A549 (cell line): Measurements from ENCODE around the gene ZNF865. TPM values are rescaled to one million over a fixed set of nuclear protein-coding genes. Genes with fewer than 3 reads are reported as not detected.

Experiments used
- ATAC-seq, 2 experiments: fragments of 200-7000 bp in 1 of 2; fragments of >200 bp in 1 of 2; cut with Nextera tagmentation in 1 of 2; cut with Tn5 transposase in 1 of 2; 3 replicates each; pipeline versions ENCODE4 v1.8.0 to v1.9.1; 2018 to 2020; ENCODE audit warnings: mild to moderate bottlenecking in 1 of 2, moderate library complexity in 1 of 2
- CTCF ChIA-PET: fragments of 300-600 bp; sonication (Branson Sonifier 250); formaldehyde crosslinking; extraction: SDS; loops from one replicate; lab custom pipeline; 2021; ENCODE audit warnings: antibody characterized with exemption, inconsistent platforms; lab: Yijun Ruan, JAX
- POLR2A ChIA-PET: fragments of 350-600 bp; formaldehyde crosslinking; extraction: SDS; loops from one replicate; lab custom pipeline; 2021; ENCODE audit warnings: antibody characterized with exemption, inconsistent platforms; lab: Yijun Ruan, JAX
- DNase-seq, 2 experiments: peaks; one replicate each; pipeline versions ENCODE4 v3.0.0 to v3.0.0-alpha.2; 2011 to 2016; ENCODE audit warnings: low read depth in 1 of 2, low spot score in 1 of 2
- FAIRE-seq: peaks from 2 replicates; lab custom pipeline; 2011; peaks lifted over from hg19 to GRCh38; lab: Jason Lieb, UNC
- H3K27ac ChIP-seq, 2 experiments: fragments of >200 bp; sonication (Bioruptor Twin); formaldehyde crosslinking; 3 replicates each; pipeline ENCODE4 v1.5.1; 2016 to 2017
- H3K4me1 ChIP-seq: fragments of >200 bp; sonication (Bioruptor Twin); formaldehyde crosslinking; 3 replicates; pipeline ENCODE4 v1.6.1; 2016
- H3K4me2 ChIP-seq: fragments of >200 bp; sonication (Bioruptor Twin); formaldehyde crosslinking; 3 replicates; pipeline ENCODE4 v1.6.1; 2016
- H3K4me3 ChIP-seq: fragments of >200 bp; sonication (Bioruptor Twin); formaldehyde crosslinking; 3 replicates; pipeline ENCODE4 v1.5.1; 2016
- H3K9me3 ChIP-seq: fragments of >200 bp; sonication (Bioruptor Twin); formaldehyde crosslinking; 3 replicates; pipeline ENCODE4 v1.6.1; 2016
- CEBPB ChIP-seq, 2 experiments: fragments of >200 bp in 1 of 2; sonication (Bioruptor Twin) in 1 of 2; formaldehyde crosslinking in 1 of 2; IDR thresholded peaks; 2 replicates each; pipeline ENCODE4 v1.6.1; 2012 to 2016
- CHD2 ChIP-seq: fragments of 150-350 bp; IDR thresholded peaks from 2 replicates; pipeline ENCODE4 v1.6.1; 2014; ENCODE audit warnings: low read length; ENCODE audit not compliant: partially characterized antibody
- FOSB ChIP-seq: fragments of 250-450 bp; sonication (Bioruptor Pico); IDR thresholded peaks from 2 replicates; pipeline ENCODE4 v1.5.0; 2020; ENCODE audit warnings: mild to moderate bottlenecking, moderate library complexity
- FOSL2 ChIP-seq, 2 experiments: fragments of 450-650 bp in 1 of 2; fragments of >200 bp in 1 of 2; sonication (Bioruptor Twin) in 1 of 2; formaldehyde crosslinking; IDR thresholded peaks; 2 replicates each; pipeline versions ENCODE4 v1.5.0 to v1.6.1; 2016 to 2020; ENCODE audit warnings: mild to moderate bottlenecking in 1 of 2, moderate library complexity in 1 of 2
- FOXS1 ChIP-seq: fragments of 250-450 bp; sonication (Bioruptor Pico); IDR thresholded peaks from 2 replicates; pipeline ENCODE4 v1.5.0; 2020; ENCODE audit warnings: mild to moderate bottlenecking, moderate library complexity
- GATA3 ChIP-seq: IDR thresholded peaks from 2 replicates; pipeline ENCODE4 v1.6.1; 2012; ENCODE audit warnings: borderline replicate concordance
- HEYL ChIP-seq: fragments of 250-450 bp; sonication (Bioruptor Pico); IDR thresholded peaks from 2 replicates; pipeline ENCODE4 v1.8.0; 2021; ENCODE audit warnings: mild to moderate bottlenecking, moderate library complexity
- HOXA7 ChIP-seq: fragments of 250-450 bp; sonication (Bioruptor Pico); IDR thresholded peaks from 2 replicates; pipeline ENCODE4 v1.5.0; 2020; ENCODE audit warnings: mild to moderate bottlenecking, moderate library complexity
- JUN ChIP-seq, 2 experiments: fragments of >200 bp; sonication (Bioruptor Twin); formaldehyde crosslinking; IDR thresholded peaks; 2 replicates in 1 of 2; 3 replicates in 1 of 2; pipeline ENCODE4 v1.6.1; 2016 to 2017
- KDM1A ChIP-seq: fragments of 200-600 bp; sonication (generic); IDR thresholded peaks from 2 replicates; pipeline ENCODE4 v1.6.1; 2016; ENCODE audit warnings: low read depth, mild to moderate bottlenecking
- KDM5A ChIP-seq: fragments of 200-600 bp; sonication (generic); IDR thresholded peaks from 2 replicates; pipeline ENCODE4 v1.6.1; 2016; ENCODE audit warnings: antibody characterized with exemption, mild to moderate bottlenecking
- MAFK ChIP-seq: fragments of 450-650 bp; IDR thresholded peaks from 2 replicates; pipeline ENCODE4 v1.6.1; 2014; ENCODE audit not compliant: partially characterized antibody
- MYC ChIP-seq: IDR thresholded peaks from 2 replicates; pipeline ENCODE4 v1.6.1; 2012; ENCODE audit warnings: mild to moderate bottlenecking, inconsistent platforms, low read length, improper control_type of control experiment, borderline replicate concordance
- NR3C1 ChIP-seq: fragments of >200 bp; sonication (Bioruptor Twin); formaldehyde crosslinking; IDR thresholded peaks from 3 replicates; pipeline ENCODE4 v1.6.1; 2017
- POLR2A ChIP-seq: IDR thresholded peaks from 2 replicates; pipeline ENCODE4 v1.6.1; 2012; ENCODE audit warnings: mild to moderate bottlenecking, low read length
- RAD21 ChIP-seq, 2 experiments: fragments of >200 bp in 1 of 2; sonication (Bioruptor Twin) in 1 of 2; formaldehyde crosslinking in 1 of 2; IDR thresholded peaks in 1 of 2; conservative IDR thresholded peaks in 1 of 2; 2 replicates in 1 of 2; 3 replicates in 1 of 2; pipeline ENCODE4 v1.6.1; 2012 to 2018; ENCODE audit warnings: inconsistent platforms in 1 of 2
- SMC3 ChIP-seq: fragments of >200 bp; sonication (Bioruptor Twin); formaldehyde crosslinking; IDR thresholded peaks from 3 replicates; pipeline ENCODE4 v1.6.1; 2018; ENCODE audit warnings: inconsistent platforms
- SREBF2 ChIP-seq: fragments of 450-650 bp; IDR thresholded peaks from 2 replicates; pipeline ENCODE4 v1.6.1; 2014; ENCODE audit warnings: mild to moderate bottlenecking, moderate library complexity
- ZFP36 ChIP-seq: fragments of 450-650 bp; IDR thresholded peaks from 2 replicates; pipeline ENCODE4 v1.6.1; 2014; ENCODE audit warnings: borderline replicate concordance; ENCODE audit not compliant: partially characterized antibody
- ZNF302 ChIP-seq: fragments of 250-450 bp; sonication (Bioruptor Pico); IDR thresholded peaks from 2 replicates; pipeline ENCODE4 v1.9.0; 2021; ENCODE audit warnings: inconsistent platforms, mild to moderate bottlenecking, moderate library complexity
- ZSCAN20 ChIP-seq: fragments of 250-450 bp; sonication (Bioruptor Pico); IDR thresholded peaks from 2 replicates; pipeline ENCODE4 v1.8.0; 2022; ENCODE audit warnings: mild to moderate bottlenecking, moderate library complexity
- WGBS: methylation state at CpG from one replicate; pipeline ENCODE4 v1.1.6; 2017; ENCODE audit errors: missing lambda C conversion rate; 5-methylcytosine and 5-hydroxymethylcytosine counted together
- polyA plus RNA-seq, 4 experiments: library from polyadenylated mRNA; depleted of rRNA in 3 of 4; stranded (reverse); fragments of >200 nt; fragmentation: RNase III in 1 of 4; extraction: RNeasy Plus Mini Kit Qiagen cat#74134 plus additional on column Dnase treatment in 1 of 4; gene quantifications; 2 replicates in 3 of 4; 3 replicates in 1 of 4; pipeline ENCODE4 v1.2.3, GENCODE V29; 2011 to 2017
- TF ChIP-seq, protein P1 (sequence below): IDR thresholded peaks from 2 replicates; pipeline ENCODE4 v1.6.1; 2012; ENCODE audit warnings: low read depth, borderline replicate concordance
- TF ChIP-seq, protein P2 (sequence below): fragments of 200-600 bp; sonication (generic); IDR thresholded peaks from 2 replicates; pipeline ENCODE4 v1.6.1; 2016; ENCODE audit warnings: antibody characterized with exemption, mild to moderate bottlenecking, moderate library complexity
- TF ChIP-seq, protein P3 (sequence below): fragments of 250-450 bp; sonication (Bioruptor Pico); IDR thresholded peaks from 2 replicates; pipeline ENCODE4 v1.5.0; 2021; ENCODE audit warnings: mild to moderate bottlenecking, moderate library complexity, borderline replicate concordance
- TF ChIP-seq, protein P4 (sequence below): fragments of >200 bp; sonication (Bioruptor Twin); formaldehyde crosslinking; IDR thresholded peaks from 3 replicates; pipeline ENCODE4 v1.6.1; 2016
- TF ChIP-seq, protein P5 (sequence below): fragments of >200 bp; sonication (Bioruptor Twin); formaldehyde crosslinking; IDR thresholded peaks from 2 replicates; pipeline ENCODE4 v1.6.1; 2016
- TF ChIP-seq, protein P6 (sequence below): fragments of 250-450 bp; sonication (Bioruptor Pico); IDR thresholded peaks from 2 replicates; pipeline ENCODE4 v1.5.0; 2020; ENCODE audit warnings: low read depth, mild to moderate bottlenecking, moderate library complexity
- TF ChIP-seq, protein P7 (sequence below): IDR thresholded peaks from 2 replicates; pipeline ENCODE4 v1.6.1; 2012
- TF ChIP-seq, protein P8 (sequence below): IDR thresholded peaks from 2 replicates; pipeline ENCODE4 v1.6.1; 2012

ZNF865 gene
- polyA plus RNA-seq, 2 of the 4 experiments (the other 2 are of a cell fraction): 2.1 to 7.9 TPM

DNA sequence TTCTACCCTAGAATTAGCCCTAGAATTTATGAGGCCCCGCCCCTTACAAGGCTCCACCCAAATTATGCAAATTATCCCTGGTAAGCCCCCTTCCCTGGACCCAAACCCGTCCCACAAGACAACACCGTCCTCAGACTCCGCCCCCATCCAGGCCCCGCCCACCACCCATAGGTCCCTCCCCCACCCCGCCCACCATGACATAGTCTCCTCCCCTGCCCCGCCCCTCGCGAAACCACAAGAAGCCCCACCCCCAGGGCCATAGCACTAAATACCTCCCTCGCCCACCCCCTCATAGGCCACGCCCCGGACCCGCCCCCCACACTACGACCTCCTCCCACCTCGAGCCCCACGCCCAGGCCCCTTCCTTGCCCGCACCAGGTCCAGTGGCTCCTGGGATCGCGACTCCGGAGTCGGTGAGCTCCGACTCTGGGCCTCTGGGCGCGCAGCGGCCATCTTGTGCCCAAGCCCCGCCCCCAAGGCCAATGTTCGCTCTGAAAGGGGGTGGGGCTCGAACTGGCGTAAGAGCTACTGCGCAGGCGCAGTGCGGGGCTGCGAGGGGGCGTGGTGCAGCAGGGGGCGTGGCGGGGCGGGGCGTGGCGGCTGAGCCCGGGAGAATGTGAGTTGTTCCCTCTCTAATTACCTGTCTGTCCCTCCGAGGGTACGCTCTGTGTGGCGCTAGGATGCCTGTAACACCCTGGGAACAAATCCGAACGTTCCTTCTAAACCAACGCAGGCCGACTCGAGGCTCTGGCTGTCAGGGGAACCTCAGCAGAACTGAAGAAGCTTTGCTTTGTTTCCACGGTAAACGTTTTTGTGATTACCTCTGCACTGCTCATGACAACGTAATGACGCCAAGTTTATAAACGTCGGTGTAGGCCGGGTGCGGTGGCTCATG, 18.9 kb downstream of the ZNF865 start, which contains the start of gene ZNF784:
TSS of gene ZNF784 (minus strand) at position 458 of the 895 bp plus-strand sequence. CDS start at position 453, 5 bp downstream.
- peak; percentile 89 to 96 for DNase-seq
- ChIA-PET CTCF (interaction anchor here (0.6 to 24.9 kb wide), 11 partner anchors 8 to 536 kb away, joined by 3 to 363 read pairs (median 4); partner anchors contain the start of gene ZNF865), POLR2A (interaction anchor here (0.6 to 3.4 kb wide), 26 partner anchors 9 to 470 kb away, joined by 3 to 33 read pairs (median 5); partner anchors contain the start of genes CCDC106, DNAAF3, FIZ1 and SSC5D)
- Histone ChIP-seq H3K4me2 (peak within 1 kb of the TSS; percentile 92), H3K4me3 (peak within 1 kb of the TSS; percentile 48), H3K4me1 (0 out of 3 replicates have a peak, but pooled peaks cover 7% of the 10 kb centered on the region), H3K9me3 (no peaks in the 10 kb centered on the region), H3K27ac (peak within 1 kb of the TSS; percentile 89 to 93)
- no peak for FAIRE-seq
- under 1% methylated on average over 31 of the region's 56 CpGs for WGBS
- ATAC-seq: peak; percentile 74 to 82
- TF ChIP-seq ZSCAN20 (CRISPR knock-in tag): no peak
- TF ChIP-seq, protein P1, sequence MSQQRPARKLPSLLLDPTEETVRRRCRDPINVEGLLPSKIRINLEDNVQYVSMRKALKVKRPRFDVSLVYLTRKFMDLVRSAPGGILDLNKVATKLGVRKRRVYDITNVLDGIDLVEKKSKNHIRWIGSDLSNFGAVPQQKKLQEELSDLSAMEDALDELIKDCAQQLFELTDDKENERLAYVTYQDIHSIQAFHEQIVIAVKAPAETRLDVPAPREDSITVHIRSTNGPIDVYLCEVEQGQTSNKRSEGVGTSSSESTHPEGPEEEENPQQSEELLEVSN: no peak
- peak; percentile 45 for TF ChIP-seq CHD2
- TF ChIP-seq SREBF2: no peak
- 0 out of 2 replicates have a peak, but pooled peaks have one; percentile 17 for TF ChIP-seq ZNF302 (CRISPR knock-in tag)
- TF ChIP-seq KDM1A: no peak
- no peak for TF ChIP-seq FOSL2 (IDR thresholded peaks at IDR 0.05)
- TF ChIP-seq FOSL2 (CRISPR knock-in tag; IDR thresholded peaks at IDR 0.05): no peak
- TF ChIP-seq RAD21 (conservative IDR thresholded peaks at IDR 0.05 in 1 of 2, IDR thresholded peaks at IDR 0.05 in 1 of 2): no peak
- TF ChIP-seq, protein P2, sequence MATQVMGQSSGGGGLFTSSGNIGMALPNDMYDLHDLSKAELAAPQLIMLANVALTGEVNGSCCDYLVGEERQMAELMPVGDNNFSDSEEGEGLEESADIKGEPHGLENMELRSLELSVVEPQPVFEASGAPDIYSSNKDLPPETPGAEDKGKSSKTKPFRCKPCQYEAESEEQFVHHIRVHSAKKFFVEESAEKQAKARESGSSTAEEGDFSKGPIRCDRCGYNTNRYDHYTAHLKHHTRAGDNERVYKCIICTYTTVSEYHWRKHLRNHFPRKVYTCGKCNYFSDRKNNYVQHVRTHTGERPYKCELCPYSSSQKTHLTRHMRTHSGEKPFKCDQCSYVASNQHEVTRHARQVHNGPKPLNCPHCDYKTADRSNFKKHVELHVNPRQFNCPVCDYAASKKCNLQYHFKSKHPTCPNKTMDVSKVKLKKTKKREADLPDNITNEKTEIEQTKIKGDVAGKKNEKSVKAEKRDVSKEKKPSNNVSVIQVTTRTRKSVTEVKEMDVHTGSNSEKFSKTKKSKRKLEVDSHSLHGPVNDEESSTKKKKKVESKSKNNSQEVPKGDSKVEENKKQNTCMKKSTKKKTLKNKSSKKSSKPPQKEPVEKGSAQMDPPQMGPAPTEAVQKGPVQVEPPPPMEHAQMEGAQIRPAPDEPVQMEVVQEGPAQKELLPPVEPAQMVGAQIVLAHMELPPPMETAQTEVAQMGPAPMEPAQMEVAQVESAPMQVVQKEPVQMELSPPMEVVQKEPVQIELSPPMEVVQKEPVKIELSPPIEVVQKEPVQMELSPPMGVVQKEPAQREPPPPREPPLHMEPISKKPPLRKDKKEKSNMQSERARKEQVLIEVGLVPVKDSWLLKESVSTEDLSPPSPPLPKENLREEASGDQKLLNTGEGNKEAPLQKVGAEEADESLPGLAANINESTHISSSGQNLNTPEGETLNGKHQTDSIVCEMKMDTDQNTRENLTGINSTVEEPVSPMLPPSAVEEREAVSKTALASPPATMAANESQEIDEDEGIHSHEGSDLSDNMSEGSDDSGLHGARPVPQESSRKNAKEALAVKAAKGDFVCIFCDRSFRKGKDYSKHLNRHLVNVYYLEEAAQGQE: no peak
- 0 out of 3 replicates have a peak, but pooled peaks have one; percentile 5 for TF ChIP-seq SMC3
- TF ChIP-seq ZFP36: no peak
- no peak; the same call in 1 of the 2 replicates for TF ChIP-seq MYC
- TF ChIP-seq NR3C1: no peak
- peak in 1 of 2 experiments; percentile 89; a peak in 3 of 5 replicates for TF ChIP-seq JUN (IDR thresholded peaks at IDR 0.05)
- TF ChIP-seq KDM5A: no peak
- no peak for TF ChIP-seq MAFK
- TF ChIP-seq HOXA7 (CRISPR knock-in tag): no peak
- TF ChIP-seq, protein P3, sequence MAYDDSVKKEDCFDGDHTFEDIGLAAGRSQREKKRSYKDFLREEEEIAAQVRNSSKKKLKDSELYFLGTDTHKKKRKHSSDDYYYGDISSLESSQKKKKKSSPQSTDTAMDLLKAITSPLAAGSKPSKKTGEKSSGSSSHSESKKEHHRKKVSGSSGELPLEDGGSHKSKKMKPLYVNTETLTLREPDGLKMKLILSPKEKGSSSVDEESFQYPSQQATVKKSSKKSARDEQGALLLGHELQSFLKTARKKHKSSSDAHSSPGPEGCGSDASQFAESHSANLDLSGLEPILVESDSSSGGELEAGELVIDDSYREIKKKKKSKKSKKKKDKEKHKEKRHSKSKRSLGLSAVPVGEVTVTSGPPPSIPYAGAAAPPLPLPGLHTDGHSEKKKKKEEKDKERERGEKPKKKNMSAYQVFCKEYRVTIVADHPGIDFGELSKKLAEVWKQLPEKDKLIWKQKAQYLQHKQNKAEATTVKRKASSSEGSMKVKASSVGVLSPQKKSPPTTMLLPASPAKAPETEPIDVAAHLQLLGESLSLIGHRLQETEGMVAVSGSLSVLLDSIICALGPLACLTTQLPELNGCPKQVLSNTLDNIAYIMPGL (CRISPR knock-in tag): no peak
- TF ChIP-seq, protein P4, sequence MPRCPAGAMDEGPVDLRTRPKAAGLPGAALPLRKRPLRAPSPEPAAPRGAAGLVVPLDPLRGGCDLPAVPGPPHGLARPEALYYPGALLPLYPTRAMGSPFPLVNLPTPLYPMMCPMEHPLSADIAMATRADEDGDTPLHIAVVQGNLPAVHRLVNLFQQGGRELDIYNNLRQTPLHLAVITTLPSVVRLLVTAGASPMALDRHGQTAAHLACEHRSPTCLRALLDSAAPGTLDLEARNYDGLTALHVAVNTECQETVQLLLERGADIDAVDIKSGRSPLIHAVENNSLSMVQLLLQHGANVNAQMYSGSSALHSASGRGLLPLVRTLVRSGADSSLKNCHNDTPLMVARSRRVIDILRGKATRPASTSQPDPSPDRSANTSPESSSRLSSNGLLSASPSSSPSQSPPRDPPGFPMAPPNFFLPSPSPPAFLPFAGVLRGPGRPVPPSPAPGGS: 0 out of 3 replicates have a peak, but pooled peaks have one; percentile 56
- TF ChIP-seq FOXS1 (CRISPR knock-in tag): no peak
- TF ChIP-seq, protein P5, sequence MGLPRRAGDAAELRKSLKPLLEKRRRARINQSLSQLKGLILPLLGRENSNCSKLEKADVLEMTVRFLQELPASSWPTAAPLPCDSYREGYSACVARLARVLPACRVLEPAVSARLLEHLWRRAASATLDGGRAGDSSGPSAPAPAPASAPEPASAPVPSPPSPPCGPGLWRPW: no peak
- no peak for TF ChIP-seq CEBPB (IDR thresholded peaks at IDR 0.05)
- TF ChIP-seq, protein P6, sequence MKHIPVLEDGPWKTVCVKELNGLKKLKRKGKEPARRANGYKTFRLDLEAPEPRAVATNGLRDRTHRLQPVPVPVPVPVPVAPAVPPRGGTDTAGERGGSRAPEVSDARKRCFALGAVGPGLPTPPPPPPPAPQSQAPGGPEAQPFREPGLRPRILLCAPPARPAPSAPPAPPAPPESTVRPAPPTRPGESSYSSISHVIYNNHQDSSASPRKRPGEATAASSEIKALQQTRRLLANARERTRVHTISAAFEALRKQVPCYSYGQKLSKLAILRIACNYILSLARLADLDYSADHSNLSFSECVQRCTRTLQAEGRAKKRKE (CRISPR knock-in tag): no peak
- no peak for TF ChIP-seq GATA3
- no peak for TF ChIP-seq HEYL (CRISPR knock-in tag)
- peak; percentile 80 for TF ChIP-seq POLR2A
- TF ChIP-seq, protein P7, sequence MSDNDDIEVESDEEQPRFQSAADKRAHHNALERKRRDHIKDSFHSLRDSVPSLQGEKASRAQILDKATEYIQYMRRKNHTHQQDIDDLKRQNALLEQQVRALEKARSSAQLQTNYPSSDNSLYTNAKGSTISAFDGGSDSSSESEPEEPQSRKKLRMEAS: no peak; the same call in 1 of the 2 replicates
- TF ChIP-seq, protein P8, sequence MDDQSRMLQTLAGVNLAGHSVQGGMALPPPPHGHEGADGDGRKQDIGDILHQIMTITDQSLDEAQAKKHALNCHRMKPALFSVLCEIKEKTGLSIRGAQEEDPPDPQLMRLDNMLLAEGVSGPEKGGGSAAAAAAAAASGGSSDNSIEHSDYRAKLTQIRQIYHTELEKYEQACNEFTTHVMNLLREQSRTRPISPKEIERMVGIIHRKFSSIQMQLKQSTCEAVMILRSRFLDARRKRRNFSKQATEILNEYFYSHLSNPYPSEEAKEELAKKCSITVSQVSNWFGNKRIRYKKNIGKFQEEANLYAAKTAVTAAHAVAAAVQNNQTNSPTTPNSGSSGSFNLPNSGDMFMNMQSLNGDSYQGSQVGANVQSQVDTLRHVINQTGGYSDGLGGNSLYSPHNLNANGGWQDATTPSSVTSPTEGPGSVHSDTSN: peak; percentile 69; the same call in 1 of the 2 replicates
- TF ChIP-seq FOSB (CRISPR knock-in tag): peak; percentile 32; the same call in 1 of the 2 replicates
